C4-2B (cell line): Measurements from ENCODE around the gene ARHGAP31.

Experiments used
- H3K27ac ChIP-seq: fragments of 450-650 bp; 2 replicates; pipeline ENCODE4 v1.5.1; 2017
- ZFX ChIP-seq: fragments of 450-650 bp; IDR thresholded peaks from 2 replicates; pipeline ENCODE4 v1.6.1; 2017
- TF ChIP-seq, protein P1 (sequence below): fragments of 450-650 bp; conservative IDR thresholded peaks from 2 replicates; pipeline ENCODE4 v1.5.1; 2017; ENCODE audit warnings: mild to moderate bottlenecking

The ARHGAP31 gene

DNA sequence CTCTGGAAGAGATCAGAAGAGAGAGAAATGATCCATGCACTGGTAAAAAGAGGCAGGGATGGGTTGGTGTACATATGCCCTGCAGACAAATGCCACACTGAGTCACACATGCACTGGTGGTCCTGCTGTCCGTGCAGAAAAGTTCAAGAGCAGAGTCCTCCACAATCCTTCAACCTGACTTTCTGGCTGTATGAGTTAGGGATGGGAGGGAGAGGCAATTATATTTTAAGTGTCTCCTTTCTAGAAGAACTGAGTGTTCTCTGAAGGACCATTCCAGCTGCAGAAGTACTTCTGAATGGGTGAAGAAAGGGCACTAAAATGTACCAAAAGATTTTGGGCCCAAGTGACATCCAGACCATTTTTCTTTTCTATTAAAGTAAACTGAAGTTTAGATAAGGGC lies 142.8 kb downstream of the ARHGAP31 start:
- TF ChIP-seq, protein P1, sequence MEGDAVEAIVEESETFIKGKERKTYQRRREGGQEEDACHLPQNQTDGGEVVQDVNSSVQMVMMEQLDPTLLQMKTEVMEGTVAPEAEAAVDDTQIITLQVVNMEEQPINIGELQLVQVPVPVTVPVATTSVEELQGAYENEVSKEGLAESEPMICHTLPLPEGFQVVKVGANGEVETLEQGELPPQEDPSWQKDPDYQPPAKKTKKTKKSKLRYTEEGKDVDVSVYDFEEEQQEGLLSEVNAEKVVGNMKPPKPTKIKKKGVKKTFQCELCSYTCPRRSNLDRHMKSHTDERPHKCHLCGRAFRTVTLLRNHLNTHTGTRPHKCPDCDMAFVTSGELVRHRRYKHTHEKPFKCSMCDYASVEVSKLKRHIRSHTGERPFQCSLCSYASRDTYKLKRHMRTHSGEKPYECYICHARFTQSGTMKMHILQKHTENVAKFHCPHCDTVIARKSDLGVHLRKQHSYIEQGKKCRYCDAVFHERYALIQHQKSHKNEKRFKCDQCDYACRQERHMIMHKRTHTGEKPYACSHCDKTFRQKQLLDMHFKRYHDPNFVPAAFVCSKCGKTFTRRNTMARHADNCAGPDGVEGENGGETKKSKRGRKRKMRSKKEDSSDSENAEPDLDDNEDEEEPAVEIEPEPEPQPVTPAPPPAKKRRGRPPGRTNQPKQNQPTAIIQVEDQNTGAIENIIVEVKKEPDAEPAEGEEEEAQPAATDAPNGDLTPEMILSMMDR, result no peak
- no peak for TF ChIP-seq ZFX

DNA sequence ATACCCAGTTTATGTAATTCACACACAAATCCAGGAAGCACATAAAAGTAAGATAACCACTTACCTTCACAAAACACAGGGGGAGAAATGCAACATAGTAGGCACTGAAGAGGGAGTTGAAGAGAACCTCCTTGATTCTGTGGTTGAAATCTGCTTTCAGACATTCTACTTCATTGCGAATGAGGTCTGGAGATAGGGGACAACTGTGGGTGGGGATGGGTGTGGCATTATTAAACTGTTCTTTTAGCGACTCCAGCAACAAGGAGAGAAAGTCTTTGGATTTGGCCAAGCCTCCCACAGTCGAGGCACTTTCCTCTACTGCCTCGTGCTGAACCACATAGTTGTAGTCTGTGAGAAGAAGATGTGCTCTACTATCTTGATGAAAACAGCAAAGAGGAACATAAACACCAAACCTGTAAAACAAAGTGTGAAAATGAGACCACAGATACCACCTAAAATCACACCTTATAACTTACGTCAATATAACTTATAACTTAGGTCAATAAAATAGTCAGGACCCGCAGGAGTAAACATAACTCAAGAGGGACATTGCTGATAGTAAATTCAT lies 143.6 kb downstream of the ARHGAP31 start:
- no peak overlapping the region for H3K27ac ChIP-seq
- TF ChIP-seq, protein P1, result no peak
- no peak for TF ChIP-seq ZFX

More for the DNA sequence above, 142.8 kb downstream of the ARHGAP31 start:
- no peak overlapping the region for H3K27ac ChIP-seq

DNA sequence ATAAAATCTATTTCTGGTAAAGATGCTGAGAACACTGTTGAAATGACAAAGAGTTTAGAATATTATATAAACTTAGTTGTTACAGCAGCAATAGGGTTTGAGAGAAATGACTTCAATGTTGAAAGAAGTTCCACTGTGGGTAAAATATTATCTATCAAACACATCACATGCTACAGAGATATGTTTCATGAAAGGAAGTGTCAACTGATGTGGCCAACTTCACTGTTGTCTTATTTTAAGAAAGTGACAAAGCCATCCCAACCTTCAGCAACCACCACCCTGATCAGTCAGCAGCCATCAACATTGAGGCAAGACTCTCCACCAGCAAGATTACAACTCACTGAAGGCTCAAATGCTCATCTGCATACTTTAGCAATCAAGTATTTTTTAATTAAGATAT lies 149.0 kb downstream of the ARHGAP31 start:
- TF ChIP-seq, protein P1, result no peak
- no peak for TF ChIP-seq ZFX
- no peak overlapping the region for H3K27ac ChIP-seq

DNA sequence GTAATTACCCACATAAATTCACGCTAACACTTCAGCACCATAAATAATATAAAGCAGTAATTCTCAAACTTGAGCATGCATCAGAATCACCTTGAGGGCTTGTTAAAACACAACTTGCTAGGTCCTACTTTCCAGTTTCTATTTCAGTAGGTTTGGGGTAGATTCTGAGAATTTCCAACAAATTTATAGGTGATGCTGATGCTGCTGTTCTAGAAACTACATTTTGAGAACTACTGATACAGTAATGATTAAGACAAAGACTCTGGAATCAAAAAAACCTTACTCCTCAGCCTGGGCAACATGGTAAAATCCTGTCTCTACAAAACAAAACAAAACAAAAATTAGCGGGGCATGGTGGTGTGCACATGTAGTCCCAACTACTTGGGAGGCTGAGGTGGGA lies 150.4 kb downstream of the ARHGAP31 start:
- no peak overlapping the region for H3K27ac ChIP-seq
- no peak for TF ChIP-seq ZFX
- TF ChIP-seq, protein P1, result no peak

DNA sequence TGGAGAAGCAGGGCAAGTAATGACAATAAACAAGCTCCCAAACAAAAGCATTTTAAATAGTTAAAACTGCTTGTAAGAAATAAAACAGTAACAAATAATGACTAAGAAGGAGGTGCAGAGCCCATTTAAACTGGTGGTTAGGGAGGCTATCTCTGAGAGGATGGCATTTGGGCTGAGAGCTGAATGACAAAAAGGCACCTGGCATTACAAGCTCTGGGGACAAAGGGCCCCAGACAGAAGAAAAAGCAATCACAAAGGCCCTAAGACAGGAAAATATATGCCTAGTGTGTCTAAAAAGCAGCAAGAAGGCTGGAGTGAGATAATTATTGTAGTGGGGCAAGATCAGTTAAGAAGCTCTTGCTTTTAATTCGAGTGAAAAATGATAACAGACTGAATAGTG lies 159.6 kb downstream of the ARHGAP31 start:
- TF ChIP-seq, protein P1, result no peak
- no peak for TF ChIP-seq ZFX
- no peak overlapping the region for H3K27ac ChIP-seq

DNA sequence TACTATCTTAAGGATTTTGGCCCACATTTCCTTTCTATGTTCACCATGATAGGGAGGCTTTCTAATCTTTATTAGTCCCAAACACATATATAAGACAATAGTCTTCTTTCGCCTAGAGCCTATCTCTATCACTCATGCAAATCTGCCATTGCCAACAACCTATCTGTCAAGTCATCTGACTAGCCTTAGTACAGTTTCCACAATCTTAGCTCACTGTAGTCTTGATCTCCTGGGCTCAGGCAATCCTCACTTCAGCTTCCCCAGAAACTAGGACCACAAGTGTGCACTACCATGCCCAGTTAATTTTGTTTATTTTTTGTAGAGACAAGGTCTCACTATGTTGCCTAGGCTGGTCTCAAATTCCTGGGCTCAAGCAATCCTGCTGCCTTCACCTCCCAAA lies 162.3 kb downstream of the ARHGAP31 start:
- no peak for TF ChIP-seq ZFX
- TF ChIP-seq, protein P1, result no peak
- H3K27ac ChIP-seq, result no peak overlapping the region

DNA sequence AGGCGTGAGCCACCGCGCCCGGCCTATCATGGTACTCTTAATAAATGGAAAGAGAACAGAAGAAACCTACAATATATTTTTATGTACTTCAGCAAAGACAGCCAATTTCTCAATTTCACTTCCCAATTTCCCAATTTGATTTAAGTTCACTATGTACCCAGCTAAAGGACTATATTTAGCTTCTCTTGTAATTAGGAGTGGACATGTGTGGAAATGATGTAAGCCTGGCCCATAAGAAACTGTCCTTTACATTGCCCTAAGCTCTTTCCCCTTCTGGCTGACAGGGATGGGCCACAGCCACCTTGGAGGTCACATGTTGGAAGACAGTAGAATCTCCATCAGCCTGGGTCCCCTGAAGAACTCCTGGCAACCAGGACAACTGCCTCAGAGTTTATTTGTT lies 163.1 kb downstream of the ARHGAP31 start:
- no peak for TF ChIP-seq ZFX
- TF ChIP-seq, protein P1, result no peak
- no peak overlapping the region for H3K27ac ChIP-seq
